GM12875 (cell line): ENCODE results near the gene PHACTR1.

Source experiments
- H3K4me3 ChIP-seq: one replicate; pipeline ENCODE4 v1.5.1; 2011; ENCODE audit warnings: low read depth, low read length, control low read depth
- TF ChIP-seq, protein P1 (sequence below): IDR thresholded peaks from 2 replicates; pipeline ENCODE4 v1.5.1; 2011; ENCODE audit warnings: low read depth, mild to moderate bottlenecking, control low read depth, inconsistent platforms, low read length, moderate library complexity, borderline replicate concordance; ENCODE audit not compliant: insufficient read depth

Gene PHACTR1

DNA sequence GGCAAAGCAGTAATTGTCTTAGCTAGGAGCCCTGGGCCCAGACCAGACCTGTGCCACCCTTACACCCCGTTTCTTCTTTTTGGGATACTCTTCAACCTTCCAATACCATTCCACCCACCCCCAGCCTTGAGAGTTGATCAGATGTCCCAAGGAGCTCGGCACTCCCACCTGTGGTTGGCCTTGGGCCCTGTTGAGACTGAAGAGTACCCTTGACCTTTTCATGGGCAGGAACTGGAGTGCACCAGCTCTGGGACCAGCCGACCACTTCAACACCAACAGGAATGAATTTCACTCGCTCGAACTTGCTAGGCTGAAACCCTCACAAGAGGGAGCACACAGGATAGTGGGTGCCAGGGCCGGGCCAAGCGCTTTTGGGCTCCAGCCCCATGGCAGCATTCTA lies 273.6 kb downstream of the PHACTR1 start:
- TF ChIP-seq, protein P1, sequence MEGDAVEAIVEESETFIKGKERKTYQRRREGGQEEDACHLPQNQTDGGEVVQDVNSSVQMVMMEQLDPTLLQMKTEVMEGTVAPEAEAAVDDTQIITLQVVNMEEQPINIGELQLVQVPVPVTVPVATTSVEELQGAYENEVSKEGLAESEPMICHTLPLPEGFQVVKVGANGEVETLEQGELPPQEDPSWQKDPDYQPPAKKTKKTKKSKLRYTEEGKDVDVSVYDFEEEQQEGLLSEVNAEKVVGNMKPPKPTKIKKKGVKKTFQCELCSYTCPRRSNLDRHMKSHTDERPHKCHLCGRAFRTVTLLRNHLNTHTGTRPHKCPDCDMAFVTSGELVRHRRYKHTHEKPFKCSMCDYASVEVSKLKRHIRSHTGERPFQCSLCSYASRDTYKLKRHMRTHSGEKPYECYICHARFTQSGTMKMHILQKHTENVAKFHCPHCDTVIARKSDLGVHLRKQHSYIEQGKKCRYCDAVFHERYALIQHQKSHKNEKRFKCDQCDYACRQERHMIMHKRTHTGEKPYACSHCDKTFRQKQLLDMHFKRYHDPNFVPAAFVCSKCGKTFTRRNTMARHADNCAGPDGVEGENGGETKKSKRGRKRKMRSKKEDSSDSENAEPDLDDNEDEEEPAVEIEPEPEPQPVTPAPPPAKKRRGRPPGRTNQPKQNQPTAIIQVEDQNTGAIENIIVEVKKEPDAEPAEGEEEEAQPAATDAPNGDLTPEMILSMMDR = no peak
- H3K4me3 ChIP-seq = no peak overlapping the region

DNA sequence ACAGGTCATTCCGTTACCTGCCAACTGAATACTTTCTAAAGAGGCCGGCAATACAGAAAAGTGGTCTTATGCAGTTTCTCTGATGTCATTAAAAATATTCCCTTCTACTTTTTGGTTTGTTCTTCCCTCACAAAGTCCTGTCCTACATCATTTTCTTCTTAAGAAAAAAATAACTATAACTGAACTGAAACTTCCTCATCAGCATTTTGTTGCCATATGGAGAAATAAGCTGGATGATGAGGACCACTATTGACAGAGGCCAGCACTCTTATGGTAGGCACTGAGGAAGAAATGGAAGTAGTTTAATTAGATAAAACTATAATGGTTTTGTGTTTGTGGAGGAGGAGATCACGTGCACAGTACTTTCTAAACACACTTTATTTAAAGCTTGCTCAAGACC lies 274.9 kb downstream of the PHACTR1 start:
- H3K4me3 ChIP-seq = no peak overlapping the region
- TF ChIP-seq, protein P1 = no peak

DNA sequence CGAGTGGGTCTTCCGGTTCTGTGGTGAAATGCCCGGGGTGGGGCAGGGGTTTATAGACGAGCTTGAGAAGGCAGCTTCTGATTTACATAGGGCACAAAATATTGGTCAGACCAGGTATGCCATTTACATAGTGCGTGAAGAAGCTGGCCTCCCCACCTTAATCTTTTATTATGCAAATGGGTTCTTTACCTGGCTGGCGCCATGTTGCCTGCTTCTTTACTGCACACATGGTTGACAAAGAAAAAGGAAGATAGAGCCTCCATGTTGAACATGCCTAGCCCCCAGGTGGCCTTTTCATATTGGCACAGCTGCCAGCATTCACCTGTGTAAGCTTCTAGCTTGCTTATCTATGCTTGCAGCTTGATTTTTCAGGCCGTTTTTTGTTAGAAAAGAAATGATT lies 276.2 kb downstream of the PHACTR1 start:
- no peak overlapping the region for H3K4me3 ChIP-seq
- TF ChIP-seq, protein P1 = no peak

DNA sequence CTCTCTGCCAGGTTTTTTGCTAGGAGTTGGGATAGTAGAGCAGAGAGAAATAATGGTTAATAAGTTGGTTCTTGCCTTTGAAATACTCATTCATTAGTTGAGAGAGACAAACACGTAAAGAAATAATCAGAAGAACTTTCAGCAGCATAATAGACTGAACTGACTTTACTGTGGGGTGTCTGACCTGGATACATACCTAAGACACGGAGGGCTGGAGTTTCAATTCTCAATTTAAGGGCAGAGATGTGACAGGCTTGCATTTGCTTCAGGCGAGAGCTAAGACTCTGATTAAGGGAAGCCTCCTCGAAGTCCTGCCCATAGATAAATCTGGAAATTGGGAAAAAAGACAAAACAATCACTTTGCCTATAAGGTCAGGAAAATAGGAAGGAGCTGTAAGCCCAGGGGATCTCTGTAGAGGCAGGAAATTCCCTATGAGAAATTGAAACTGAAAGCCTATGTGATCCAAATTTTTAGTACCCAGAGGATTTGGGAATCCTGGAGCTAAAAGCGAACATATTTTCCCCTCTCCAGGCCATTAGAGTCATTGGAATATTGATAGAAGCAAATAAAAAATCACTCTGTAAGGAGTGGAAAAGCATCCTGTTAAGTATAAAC lies 276.8 kb downstream of the PHACTR1 start:
- TF ChIP-seq, protein P1 = no peak
- no peak overlapping the region for H3K4me3 ChIP-seq

DNA sequence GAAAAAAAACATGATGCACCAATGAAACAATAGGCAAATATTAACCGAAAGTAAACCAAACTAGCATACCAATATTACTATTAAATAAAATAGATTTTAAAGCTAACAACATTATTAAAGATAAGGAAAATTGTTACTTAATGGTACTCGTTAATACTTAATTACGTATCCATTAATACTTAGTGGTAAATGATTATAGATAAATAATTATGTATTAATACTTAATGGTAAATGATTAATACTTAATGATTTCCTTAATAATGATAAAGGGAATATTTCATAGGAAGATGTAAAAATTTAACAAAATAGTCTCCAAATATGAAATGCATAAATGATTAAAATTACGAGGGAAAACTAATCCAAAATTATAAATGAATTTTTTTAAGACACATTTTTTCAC lies 278.9 kb downstream of the PHACTR1 start:
- TF ChIP-seq, protein P1 = no peak
- H3K4me3 ChIP-seq = no peak overlapping the region

DNA sequence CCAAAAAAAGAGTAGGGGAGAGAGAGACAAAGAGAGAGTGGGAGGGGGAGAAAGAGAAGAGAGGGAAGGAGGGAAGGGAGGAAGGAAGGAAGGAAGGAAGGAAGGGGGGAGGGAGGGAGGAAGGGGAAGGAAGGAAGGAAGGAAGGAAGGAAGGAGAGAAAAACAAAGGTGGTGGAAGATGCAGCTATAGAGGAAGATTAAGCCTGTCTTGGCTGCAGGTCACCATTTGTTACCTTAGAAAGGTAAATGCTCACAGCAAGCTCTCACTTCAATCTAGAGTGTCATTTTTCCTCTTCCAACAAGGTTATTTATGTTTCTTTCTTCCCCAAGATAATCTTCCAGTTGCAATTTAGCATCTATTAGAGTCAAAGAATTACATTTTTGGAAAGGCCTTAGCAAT lies 284.0 kb downstream of the PHACTR1 start:
- H3K4me3 ChIP-seq = no peak overlapping the region
- TF ChIP-seq, protein P1 = no peak

DNA sequence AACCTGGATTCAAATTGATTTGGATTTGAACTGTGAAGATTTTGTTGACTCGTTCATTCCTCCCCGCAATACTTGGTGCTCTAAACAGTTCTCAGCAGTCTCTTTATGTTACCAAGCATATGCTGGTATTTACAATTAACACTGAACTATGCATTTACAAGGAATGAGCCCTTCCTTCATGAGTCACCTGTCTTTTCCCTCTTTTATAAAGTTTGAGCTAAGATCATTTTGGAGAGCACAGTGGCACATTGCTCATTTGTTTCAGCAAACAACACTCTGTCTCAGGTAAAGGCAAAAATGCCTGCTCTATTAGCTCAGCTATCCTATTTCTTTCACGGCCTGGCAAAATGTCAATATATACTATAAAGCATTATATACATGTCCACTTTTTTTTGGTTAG lies 285.4 kb downstream of the PHACTR1 start:
- TF ChIP-seq, protein P1 = no peak
- no peak overlapping the region for H3K4me3 ChIP-seq
